K562 (cell line): Measurements from ENCODE around the gene NINL. TPM values are rescaled to one million over a fixed set of nuclear protein-coding genes. Genes with fewer than 3 reads are reported as not detected.

ENCODE experiments used
- ATAC-seq: fragments of 200-7000 bp; cut with Tn5 transposase; 3 replicates; pipeline ENCODE4 v1.9.1; 2020; ENCODE audit warnings: moderate library complexity
- BruUV-seq: library from RNA; stranded (reverse); fragments of 400-500 nt; replicated peaks from 2 replicates; lab custom pipeline; 2021; lab: Mats Ljungman, UMichigan
- CTCF ChIA-PET: fragments of 300-600 bp; formaldehyde crosslinking; extraction: SDS; loops from one replicate; lab custom pipeline; 2021; ENCODE audit warnings: low intra/inter-chr PET ratio; lab: Yijun Ruan, JAX
- POLR2A ChIA-PET: fragments of 300-600, 350-650 bp; sonication (Branson Sonifier 250); formaldehyde crosslinking; extraction: SDS; loops from one replicate; lab custom pipeline; 2021; ENCODE audit warnings: antibody characterized with exemption, inconsistent platforms; lab: Yijun Ruan, JAX
- DNase-seq, 4 experiments: peaks; one replicate each; pipeline versions ENCODE4 v3.0.0 to v3.0.0-alpha.2; 2011 to 2018; ENCODE audit warnings: low spot score in 3 of 4, mixed read lengths in 3 of 4; ENCODE audit errors: extremely low read depth in 1 of 4
- FAIRE-seq: peaks from 2 replicates; lab custom pipeline; 2011; peaks lifted over from hg19 to GRCh38; lab: Jason Lieb, UNC
- H2AFZ ChIP-seq: 2 replicates; pipeline ENCODE4 v1.6.0; 2011; ENCODE audit warnings: low read depth, low read length, control low read depth, inconsistent platforms
- H3K27ac ChIP-seq: fragments of 200-600 bp; 3 replicates; pipeline ENCODE4 v1.8.0; 2011; ENCODE audit warnings: low read depth, mild to moderate bottlenecking, control low read depth, inconsistent platforms, low read length, moderate library complexity, mixed read lengths; ENCODE audit errors: extremely low read depth
- H3K27me3 ChIP-seq, 2 experiments: fragments of 300-600 bp in 1 of 2; 2 replicates in 1 of 2; 3 replicates in 1 of 2; pipeline versions ENCODE4 v1.6.0 to v1.8.0; 2011; ENCODE audit warnings: inconsistent platforms in 2 of 2, low read length in 2 of 2, mild to moderate bottlenecking in 1 of 2, mixed read lengths in 1 of 2, moderate library complexity in 1 of 2; ENCODE audit not compliant: control insufficient read depth in 2 of 2, insufficient read depth in 2 of 2
- H3K36me3 ChIP-seq: fragments of 300-600 bp; 3 replicates; pipeline ENCODE4 v1.8.0; 2011; ENCODE audit warnings: mild to moderate bottlenecking, low read length, inconsistent platforms; ENCODE audit not compliant: control insufficient read depth, insufficient read depth
- H3K4me1 ChIP-seq, 2 experiments: fragments of 200-600 bp in 1 of 2; replicated peaks in 1 of 2; 2 replicates in 1 of 2; 3 replicates in 1 of 2; pipeline versions ENCODE4 v1.5.1 to v1.8.0; 2011; ENCODE audit warnings: inconsistent platforms in 2 of 2, low read length in 2 of 2, mild to moderate bottlenecking in 1 of 2, mixed read lengths in 1 of 2, moderate library complexity in 1 of 2; ENCODE audit not compliant: control insufficient read depth in 2 of 2, insufficient read depth in 2 of 2
- H3K4me2 ChIP-seq: 2 replicates; pipeline ENCODE4 v1.6.1; 2011; ENCODE audit warnings: low read length, control low read depth, inconsistent platforms, mixed read lengths; ENCODE audit not compliant: insufficient read depth
- H3K4me3 ChIP-seq: fragments of 200-600 bp; sonication (generic), shearing (Covaris generic); 2 replicates; pipeline ENCODE4 v1.5.1; 2016; ENCODE audit warnings: control low read depth, inconsistent platforms
- H3K79me2 ChIP-seq: fragments of 200-600 bp; 3 replicates; pipeline ENCODE4 v1.8.0; 2011; ENCODE audit warnings: low read length, inconsistent platforms; ENCODE audit not compliant: control insufficient read depth, insufficient read depth
- H3K9ac ChIP-seq, 2 experiments: 2 replicates each; pipeline versions ENCODE4 v1.6.0 to v1.6.1; 2011; ENCODE audit warnings: low read depth in 2 of 2, low read length in 2 of 2, control low read depth in 1 of 2, inconsistent platforms in 1 of 2, mild to moderate bottlenecking in 1 of 2, mixed read lengths in 1 of 2; ENCODE audit not compliant: insufficient read depth in 1 of 2
- H3K9me1 ChIP-seq: one replicate; pipeline ENCODE4 v1.6.0; 2011; ENCODE audit warnings: inconsistent platforms, mild to moderate bottlenecking, low read length, moderate library complexity; ENCODE audit not compliant: control insufficient read depth, insufficient read depth
- H3K9me3 ChIP-seq: replicated peaks from 2 replicates; pipeline ENCODE4 v1.5.1; 2011; ENCODE audit warnings: low read depth, low read length, inconsistent platforms; ENCODE audit not compliant: control insufficient read depth, insufficient read depth
- H4K20me1 ChIP-seq: replicated peaks from 2 replicates; pipeline ENCODE4 v1.6.1; 2011; ENCODE audit warnings: low read length, inconsistent platforms, mixed read lengths; ENCODE audit not compliant: control insufficient read depth, insufficient read depth
- SAP30 ChIP-seq: fragments of 200-600 bp; sonication (generic); IDR thresholded peaks from 2 replicates; pipeline ENCODE4 v1.6.1; 2012; ENCODE audit warnings: borderline replicate concordance, low read depth, mild to moderate bottlenecking, moderate library complexity, low read length, control low read depth, inconsistent platforms; ENCODE audit not compliant: insufficient read depth, poor library complexity, severe bottlenecking
- SIN3B ChIP-seq: fragments of 450-650 bp; IDR thresholded peaks from 2 replicates; pipeline ENCODE4 v1.6.1; 2017; ENCODE audit warnings: low read depth, mild to moderate bottlenecking, moderate library complexity
- TOE1 ChIP-seq, 2 experiments: fragments of 450-650 bp in 1 of 2; sonication (generic) in 1 of 2; formaldehyde crosslinking in 1 of 2; IDR thresholded peaks; 2 replicates each; pipeline versions ENCODE4 v1.7.1 to v1.8.0; 2016 to 2022; ENCODE audit warnings: borderline replicate concordance in 2 of 2, mild to moderate bottlenecking in 2 of 2, antibody characterized with exemption in 1 of 2, inconsistent platforms in 1 of 2, low read depth in 1 of 2, missing genetic modification reagents in 1 of 2, moderate library complexity in 1 of 2
- WGBS: fragments of 100-300 bp; shearing (Covaris generic); methylation state at CpG from one replicate; pipeline ENCODE4 v1.1.6; 2016; ENCODE audit warnings: low coverage, mixed read lengths; ENCODE audit not compliant: insufficient coverage; ENCODE audit errors: missing lambda C conversion rate; 5-methylcytosine and 5-hydroxymethylcytosine counted together
- in situ Hi-C: fragments of 300-500 bp; cut with MboI; formaldehyde crosslinking; loops from 4 replicates; pipeline ENCODE4 v1.15.0; 2018; ENCODE audit warnings: inconsistent platforms, mixed read lengths
- intact Hi-C: fragments of 100-400 bp; cut with micrococcal nuclease; formaldehyde crosslinking; loops from 2 replicates; pipeline ENCODE4 v1.14.2; 2022
- polyA plus RNA-seq, 8 experiments: library from polyadenylated mRNA; depleted of rRNA in 4 of 8; stranded (reverse) in 5 of 8; unstranded in 3 of 8; fragments of >200 nt; fragmentation: Nextera tagmentation in 2 of 8; fragmentation: Illumina TruSeq in 1 of 8; extraction: Ambion mirVana in 2 of 8; extraction: Trizol in 1 of 8; gene quantifications; 2 replicates each; pipeline versions ENCODE4 v1.2.1 to v1.2.3, GENCODE V29; 2011 to 2014; ENCODE audit warnings: inconsistent platforms in 1 of 8, missing spikeins in 1 of 8
- total RNA-seq, 7 experiments: library from RNA; depleted of rRNA in 6 of 7; stranded (reverse); fragments of >200 nt in 6 of 7; fragmentation: Illumina TruSeq in 2 of 7; extraction: Trizol in 2 of 7; gene quantifications; 2 replicates each; pipeline versions ENCODE4 v1.2.1 to v1.2.3, GENCODE V29; 2011 to 2021; ENCODE audit warnings: low replicate concordance in 1 of 7
- TF ChIP-seq, protein P1 (sequence below): fragments of 250-450 bp; sonication (Bioruptor Pico); IDR thresholded peaks from 2 replicates; pipeline ENCODE4 v1.5.0; 2021; ENCODE audit warnings: mild to moderate bottlenecking, moderate library complexity

Gene NINL
- total and polyA plus RNA-seq, 9 of the 15 experiments (the other 6 are each of a cell fraction or from before 2014, with no cell fraction given): 0.03 to 0.22 (median 0.05) TPM; not detected in 5

- ChIA-PET POLR2A (interaction anchor here (0.6 kb wide), 1 partner anchor 286 kb away, joined by 4 read pairs; no protein-coding TSS in a partner anchor), CTCF (no interaction called here)
- no peaks in the 10 kb centered on the region for H3K36me3 ChIP-seq
- H3K27ac ChIP-seq: no peak overlapping the region
- no peak overlapping the region for H3K9ac ChIP-seq
- FAIRE-seq (no peak), ATAC-seq (no peak), DNase-seq (no peak)
- peaks cover 0 to 31% of the 10 kb centered on the region in 2 experiments for H3K27me3 ChIP-seq
- 6% methylated on average over 8 of the region's 11 CpGs for WGBS
- no peaks in the 10 kb centered on the region for H3K9me3 ChIP-seq
- no TSS peak for BruUV-seq
- H4K20me1 ChIP-seq: no peaks in the 10 kb centered on the region
- TF ChIP-seq TOE1 (IDR thresholded peaks at IDR 0.05; ENCODE audit: borderline replicate concordance): no peak
- TF ChIP-seq TOE1 (CRISPR knock-in tag; IDR thresholded peaks at IDR 0.05; ENCODE audit: borderline replicate concordance, low read depth): no peak
- TF ChIP-seq SAP30: no peak
- TF ChIP-seq, protein P1, sequence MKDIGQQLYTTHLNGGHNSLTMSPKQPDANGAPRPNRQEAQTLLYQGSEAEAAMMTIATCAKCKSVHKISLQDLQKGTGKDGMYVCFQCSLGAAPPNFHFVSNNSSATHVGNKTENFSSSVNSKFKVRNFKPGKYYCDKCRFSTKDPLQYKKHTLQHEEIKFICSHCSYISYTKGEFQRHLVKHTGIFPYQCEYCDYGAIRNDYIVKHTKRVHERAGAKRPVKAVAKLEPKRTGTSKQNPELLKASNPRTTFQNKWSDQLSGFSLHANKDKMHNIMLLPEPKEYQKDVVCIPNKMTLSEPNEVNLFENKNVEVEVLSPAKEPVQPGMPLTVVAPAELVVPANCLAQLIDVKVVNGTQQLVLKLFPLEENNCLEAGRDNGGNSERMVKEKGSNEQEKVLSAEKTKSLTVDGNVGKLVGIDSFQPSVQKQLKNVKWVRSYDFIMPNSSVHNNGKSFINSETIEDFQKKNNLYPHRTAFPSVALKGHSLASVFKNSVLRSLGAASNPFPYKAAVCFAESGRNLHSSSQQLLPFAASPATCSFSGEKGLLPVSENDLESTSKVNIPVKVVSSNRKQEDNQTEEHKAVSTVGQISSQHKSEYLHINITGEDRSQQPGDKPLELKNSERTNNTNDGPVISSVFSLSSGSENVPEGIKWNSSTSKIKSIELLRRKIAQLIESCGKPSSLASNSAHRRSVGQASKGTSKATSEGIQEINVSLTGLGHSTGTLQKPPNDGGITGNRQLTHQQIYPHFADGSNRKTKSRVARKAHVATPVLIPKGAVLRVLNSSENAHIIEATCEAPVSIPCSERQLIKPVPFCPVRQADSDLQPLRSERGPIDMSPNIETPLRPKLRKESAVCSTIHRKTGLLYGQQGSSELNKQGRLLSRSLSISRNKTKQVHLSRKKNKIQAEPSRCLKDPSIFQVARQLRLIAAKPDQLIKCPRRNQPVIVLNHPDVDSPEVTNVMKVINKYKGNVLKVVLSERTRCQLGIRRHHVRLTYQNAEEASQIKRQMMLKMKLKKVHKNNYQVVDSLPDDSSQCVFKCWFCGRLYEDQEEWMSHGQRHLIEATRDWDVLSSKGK (CRISPR knock-in tag): no peak
- TF ChIP-seq SIN3B: no peak
- H3K79me2 ChIP-seq: no peaks in the 10 kb centered on the region
- H3K4me3 ChIP-seq: no peak overlapping the region
- in situ Hi-C loops (no loop called here), intact Hi-C loops (no loop called here)
- H2AFZ ChIP-seq: no peak overlapping the region
- H3K9me1 ChIP-seq: no peaks in the 10 kb centered on the region
- no peak overlapping the region for H3K4me2 ChIP-seq
- H3K4me1 ChIP-seq: no peaks in the 10 kb centered on the region
These were observed 97.4 kb downstream of the NINL start for GRCh38 chr20:25487975-25488374.
